Measurements from ENCODE around the gene AP2A1.

DNA sequence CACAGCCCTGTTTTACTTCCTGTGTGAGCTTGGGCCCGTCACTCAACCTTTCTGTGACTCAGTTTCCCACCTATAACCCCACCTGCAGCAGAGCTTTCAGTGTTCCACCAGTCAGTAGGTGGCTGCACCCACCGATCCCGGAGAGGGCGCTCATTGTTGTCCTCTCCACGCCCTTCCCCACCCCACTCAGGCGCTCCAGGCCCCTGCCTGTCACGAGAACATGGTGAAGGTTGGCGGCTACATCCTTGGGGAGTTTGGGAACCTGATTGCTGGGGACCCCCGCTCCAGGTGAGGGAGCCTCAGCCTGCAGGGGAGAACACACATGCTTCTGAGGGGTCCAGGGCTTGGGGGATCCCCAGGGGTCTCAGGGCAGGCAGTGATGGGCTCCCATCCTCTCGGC is 34.0 kb downstream of the AP2A1 start:
- TF ChIP-seq, protein P1, sequence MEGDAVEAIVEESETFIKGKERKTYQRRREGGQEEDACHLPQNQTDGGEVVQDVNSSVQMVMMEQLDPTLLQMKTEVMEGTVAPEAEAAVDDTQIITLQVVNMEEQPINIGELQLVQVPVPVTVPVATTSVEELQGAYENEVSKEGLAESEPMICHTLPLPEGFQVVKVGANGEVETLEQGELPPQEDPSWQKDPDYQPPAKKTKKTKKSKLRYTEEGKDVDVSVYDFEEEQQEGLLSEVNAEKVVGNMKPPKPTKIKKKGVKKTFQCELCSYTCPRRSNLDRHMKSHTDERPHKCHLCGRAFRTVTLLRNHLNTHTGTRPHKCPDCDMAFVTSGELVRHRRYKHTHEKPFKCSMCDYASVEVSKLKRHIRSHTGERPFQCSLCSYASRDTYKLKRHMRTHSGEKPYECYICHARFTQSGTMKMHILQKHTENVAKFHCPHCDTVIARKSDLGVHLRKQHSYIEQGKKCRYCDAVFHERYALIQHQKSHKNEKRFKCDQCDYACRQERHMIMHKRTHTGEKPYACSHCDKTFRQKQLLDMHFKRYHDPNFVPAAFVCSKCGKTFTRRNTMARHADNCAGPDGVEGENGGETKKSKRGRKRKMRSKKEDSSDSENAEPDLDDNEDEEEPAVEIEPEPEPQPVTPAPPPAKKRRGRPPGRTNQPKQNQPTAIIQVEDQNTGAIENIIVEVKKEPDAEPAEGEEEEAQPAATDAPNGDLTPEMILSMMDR (conservative IDR thresholded peaks at IDR 0.05 in 1 of 2, IDR thresholded peaks at IDR 0.05 in 1 of 2; ENCODE audit: low read depth in 1 of 2, low read length in 2 of 2): no peak
- TF ChIP-seq EZH2 (IDR thresholded peaks at IDR 0.05; ENCODE audit: low read length, missing control alignments): no peak

Measured in fibroblast of lung (primary cell).